ENCODE measurements around the gene DMC1. TPM values are rescaled to one million over a fixed set of nuclear protein-coding genes. Genes with fewer than 3 reads are reported as not detected.
"Not testable (repeated sequence)": the region's sequence is repeated elsewhere in the genome, so short reads cannot be mapped to it uniquely, and the experiment has no call there.

The DMC1 gene
- total RNA-seq, 3 donors from 2014 or later = 1.6 to 3.3 (median 2.9) TPM

GRCh38 chr22:38607680-38608079 is 37.7 kb upstream of the DMC1 start:
- DNase-seq (ENCODE audit: low spot score in 2 of 2) = no peak
- H3K27me3 ChIP-seq = no peaks in the 10 kb centered on the region
- no peaks in the 10 kb centered on the region for H3K36me3 ChIP-seq
- H3K9me3 ChIP-seq = no peaks in the 10 kb centered on the region
- TF ChIP-seq CTCF (IDR thresholded peaks at IDR 0.05) (no peak), POLR2AphosphoS5 (IDR thresholded peaks at IDR 0.05) (no peak), POLR2A (IDR thresholded peaks at IDR 0.05) (no peak)
- no peaks in the 10 kb centered on the region for H3K4me1 ChIP-seq
- H3K27ac ChIP-seq = no peak overlapping the region
- intact Hi-C loops (cut with DNase I; ENCODE audit: low total_unique reads) = no loop called here
- H3K4me3 ChIP-seq = no peak overlapping the region

- Histone ChIP-seq H3K36me3 (no peaks in the 10 kb centered on the region), H3K9me3 (no peaks in the 10 kb centered on the region), H3K4me1 (no peaks in the 10 kb centered on the region), H3K27ac (no peak overlapping the region), H3K4me3 (no peak overlapping the region), H3K27me3 (no peaks in the 10 kb centered on the region)
- no peak for DNase-seq (ENCODE audit: low spot score in 2 of 2)
- TF ChIP-seq POLR2A (IDR thresholded peaks at IDR 0.05) (no peak), POLR2AphosphoS5 (IDR thresholded peaks at IDR 0.05) (no peak), CTCF (IDR thresholded peaks at IDR 0.05) (no peak)
- intact Hi-C loops (cut with DNase I; ENCODE audit: low total_unique reads) = no loop called here
These were observed 32.2 kb upstream of the DMC1 start for GRCh38 chr22:38602166-38602565.

GRCh38 chr22:38601221-38601764 is 31.3 kb upstream of the DMC1 start:
- TF ChIP-seq POLR2AphosphoS5 (IDR thresholded peaks at IDR 0.05) (no peak), CTCF (IDR thresholded peaks at IDR 0.05) (no peak), POLR2A (IDR thresholded peaks at IDR 0.05) (no peak)
- DNase-seq (ENCODE audit: low spot score in 2 of 2) = no peak
- Histone ChIP-seq H3K4me3 (no peak overlapping the region), H3K4me1 (no peaks in the 10 kb centered on the region), H3K27me3 (no peaks in the 10 kb centered on the region), H3K36me3 (no peaks in the 10 kb centered on the region), H3K27ac (no peak overlapping the region), H3K9me3 (no peaks in the 10 kb centered on the region)
- intact Hi-C loops (cut with DNase I; ENCODE audit: low total_unique reads) = no loop called here

GRCh38 chr22:38599466-38599865 is 29.5 kb upstream of the DMC1 start:
- no peaks in the 10 kb centered on the region for H3K9me3 ChIP-seq
- TF ChIP-seq POLR2A (IDR thresholded peaks at IDR 0.05) = no peak
- no peak for TF ChIP-seq POLR2AphosphoS5 (IDR thresholded peaks at IDR 0.05)
- no peak for TF ChIP-seq CTCF (IDR thresholded peaks at IDR 0.05)
- H3K27ac ChIP-seq = no peak overlapping the region
- intact Hi-C loops (cut with DNase I; ENCODE audit: low total_unique reads) = no loop called here
- no peaks in the 10 kb centered on the region for H3K36me3 ChIP-seq
- H3K4me1 ChIP-seq = no peaks in the 10 kb centered on the region
- no peak overlapping the region for H3K4me3 ChIP-seq
- no peaks in the 10 kb centered on the region for H3K27me3 ChIP-seq
- DNase-seq (ENCODE audit: low spot score in 2 of 2) = no peak

GRCh38 chr22:38582923-38583322 is 12.9 kb upstream of the DMC1 start:
- DNase-seq (ENCODE audit: low spot score in 2 of 2) = not testable (repeated sequence)

GRCh38 chr22:38578505-38578904 is 8.5 kb upstream of the DMC1 start:
- Histone ChIP-seq H3K27me3 (no peaks in the 10 kb centered on the region), H3K4me3 (no peak overlapping the region), H3K36me3 (no peaks in the 10 kb centered on the region), H3K9me3 (no peaks in the 10 kb centered on the region), H3K27ac (no peak overlapping the region), H3K4me1 (no peaks in the 10 kb centered on the region)
- intact Hi-C loops (cut with DNase I; ENCODE audit: low total_unique reads) = no loop called here
- TF ChIP-seq CTCF (IDR thresholded peaks at IDR 0.05) = no peak
- no peak for TF ChIP-seq POLR2A (IDR thresholded peaks at IDR 0.05)
- no peak for TF ChIP-seq POLR2AphosphoS5 (IDR thresholded peaks at IDR 0.05)
- no peak for DNase-seq (ENCODE audit: low spot score in 2 of 2)

More at GRCh38 chr22:38582923-38583322, 12.9 kb upstream of the DMC1 start:
- H3K4me3 ChIP-seq; H3K36me3 ChIP-seq; H3K4me1 ChIP-seq; H3K27ac ChIP-seq; H3K9me3 ChIP-seq; intact Hi-C loops (cut with DNase I; ENCODE audit: low total_unique reads); H3K27me3 ChIP-seq: not testable (repeated sequence)

Data from breast epithelium (tissue), 4 donors.